ENCODE results near the gene PKP2. TPM values are rescaled to one million over a fixed set of nuclear protein-coding genes. Genes with fewer than 3 reads are reported as not detected.

PKP2 gene
- total and polyA plus RNA-seq, 2 of the 13 experiments (the other 11 are each of a cell fraction or from before 2014, with no cell fraction given) = 15.1 to 25.3 TPM

DNA sequence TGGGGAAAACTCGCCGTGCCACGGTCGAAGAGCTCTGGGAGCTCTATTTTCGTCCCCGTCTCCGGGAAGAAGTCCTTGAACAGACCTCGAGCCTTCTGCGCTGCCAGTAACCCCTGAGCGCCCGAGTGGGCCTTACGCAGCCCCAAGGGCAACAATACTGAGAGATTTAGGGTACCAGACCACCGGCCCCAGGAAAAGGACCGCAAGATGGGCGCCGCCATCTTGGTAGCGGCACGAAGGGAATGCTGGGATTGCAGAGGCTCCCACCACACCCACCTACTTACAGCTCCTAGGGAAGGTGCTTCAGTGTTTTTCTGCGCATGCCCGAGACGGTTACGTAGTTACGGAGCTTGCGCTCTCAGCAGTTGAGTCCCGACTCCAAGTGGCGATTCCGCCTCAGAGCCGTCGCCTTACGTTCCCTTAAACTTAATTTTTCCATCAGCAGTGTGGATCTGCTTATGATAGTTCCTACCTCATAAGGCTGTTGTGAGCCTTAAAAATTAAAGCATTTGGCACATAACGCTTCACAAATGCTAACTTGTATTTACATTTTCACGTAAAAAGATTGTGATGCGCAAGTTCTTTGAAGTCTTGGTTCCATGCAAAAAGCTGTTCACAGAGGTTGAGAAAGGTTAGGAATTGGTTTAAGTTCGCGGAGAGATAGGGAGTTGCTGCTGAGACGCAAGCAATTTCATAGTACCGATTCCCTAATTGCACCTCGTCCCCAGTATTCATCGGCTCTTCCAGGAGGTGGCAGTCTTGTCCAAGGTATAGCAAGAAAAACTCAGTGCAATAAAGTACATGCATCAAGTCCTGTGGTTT, 140.7 kb downstream of the PKP2 start, which contains the start of gene YARS2 (continued):
- TF ChIP-seq, protein P1, sequence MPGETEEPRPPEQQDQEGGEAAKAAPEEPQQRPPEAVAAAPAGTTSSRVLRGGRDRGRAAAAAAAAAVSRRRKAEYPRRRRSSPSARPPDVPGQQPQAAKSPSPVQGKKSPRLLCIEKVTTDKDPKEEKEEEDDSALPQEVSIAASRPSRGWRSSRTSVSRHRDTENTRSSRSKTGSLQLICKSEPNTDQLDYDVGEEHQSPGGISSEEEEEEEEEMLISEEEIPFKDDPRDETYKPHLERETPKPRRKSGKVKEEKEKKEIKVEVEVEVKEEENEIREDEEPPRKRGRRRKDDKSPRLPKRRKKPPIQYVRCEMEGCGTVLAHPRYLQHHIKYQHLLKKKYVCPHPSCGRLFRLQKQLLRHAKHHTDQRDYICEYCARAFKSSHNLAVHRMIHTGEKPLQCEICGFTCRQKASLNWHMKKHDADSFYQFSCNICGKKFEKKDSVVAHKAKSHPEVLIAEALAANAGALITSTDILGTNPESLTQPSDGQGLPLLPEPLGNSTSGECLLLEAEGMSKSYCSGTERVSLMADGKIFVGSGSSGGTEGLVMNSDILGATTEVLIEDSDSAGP (CRISPR knock-in tag; IDR thresholded peaks at IDR 0.05; ENCODE audit: borderline replicate concordance) = peak; percentile 86; the same call in 1 of the 2 replicates
- no peak for TF ChIP-seq HNRNPK (IDR thresholded peaks at IDR 0.05; ENCODE audit: low read depth, low read length, poor library complexity, severe bottlenecking)
- TF ChIP-seq ZBTB1 (CRISPR knock-in tag; IDR thresholded peaks at IDR 0.05; ENCODE audit: borderline replicate concordance) = no peak
- 0 out of 2 replicates have a peak, but pooled peaks have one; percentile 47 for TF ChIP-seq ELF4 (CRISPR knock-in tag; IDR thresholded peaks at IDR 0.05; ENCODE audit: borderline replicate concordance)
- 0 out of 2 replicates have a peak, but pooled peaks have one; percentile 23 for TF ChIP-seq ZNF138 (CRISPR knock-in tag; IDR thresholded peaks at IDR 0.05; ENCODE audit: low read depth)
- TF ChIP-seq, protein P2, sequence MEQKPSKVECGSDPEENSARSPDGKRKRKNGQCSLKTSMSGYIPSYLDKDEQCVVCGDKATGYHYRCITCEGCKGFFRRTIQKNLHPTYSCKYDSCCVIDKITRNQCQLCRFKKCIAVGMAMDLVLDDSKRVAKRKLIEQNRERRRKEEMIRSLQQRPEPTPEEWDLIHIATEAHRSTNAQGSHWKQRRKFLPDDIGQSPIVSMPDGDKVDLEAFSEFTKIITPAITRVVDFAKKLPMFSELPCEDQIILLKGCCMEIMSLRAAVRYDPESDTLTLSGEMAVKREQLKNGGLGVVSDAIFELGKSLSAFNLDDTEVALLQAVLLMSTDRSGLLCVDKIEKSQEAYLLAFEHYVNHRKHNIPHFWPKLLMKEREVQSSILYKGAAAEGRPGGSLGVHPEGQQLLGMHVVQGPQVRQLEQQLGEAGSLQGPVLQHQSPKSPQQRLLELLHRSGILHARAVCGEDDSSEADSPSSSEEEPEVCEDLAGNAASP (CRISPR knock-in tag; IDR thresholded peaks at IDR 0.05; ENCODE audit: borderline replicate concordance) = no peak
- no peak for TF ChIP-seq ZFP36 (IDR thresholded peaks at IDR 0.05; ENCODE audit: borderline replicate concordance, low read depth, low read length, partially characterized antibody)
- no peak for TF ChIP-seq ZNF672 (CRISPR knock-in tag; IDR thresholded peaks at IDR 0.05)
- no peak for TF ChIP-seq ELF1 (CRISPR knock-in tag; IDR thresholded peaks at IDR 0.05)
- TF ChIP-seq ZSCAN25 (CRISPR knock-in tag; IDR thresholded peaks at IDR 0.05) = no peak
- peak; percentile 99 for TF ChIP-seq PHF8 (CRISPR knock-in tag; IDR thresholded peaks at IDR 0.05)
- TF ChIP-seq, protein P3, sequence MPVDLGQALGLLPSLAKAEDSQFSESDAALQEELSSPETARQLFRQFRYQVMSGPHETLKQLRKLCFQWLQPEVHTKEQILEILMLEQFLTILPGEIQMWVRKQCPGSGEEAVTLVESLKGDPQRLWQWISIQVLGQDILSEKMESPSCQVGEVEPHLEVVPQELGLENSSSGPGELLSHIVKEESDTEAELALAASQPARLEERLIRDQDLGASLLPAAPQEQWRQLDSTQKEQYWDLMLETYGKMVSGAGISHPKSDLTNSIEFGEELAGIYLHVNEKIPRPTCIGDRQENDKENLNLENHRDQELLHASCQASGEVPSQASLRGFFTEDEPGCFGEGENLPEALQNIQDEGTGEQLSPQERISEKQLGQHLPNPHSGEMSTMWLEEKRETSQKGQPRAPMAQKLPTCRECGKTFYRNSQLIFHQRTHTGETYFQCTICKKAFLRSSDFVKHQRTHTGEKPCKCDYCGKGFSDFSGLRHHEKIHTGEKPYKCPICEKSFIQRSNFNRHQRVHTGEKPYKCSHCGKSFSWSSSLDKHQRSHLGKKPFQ (CRISPR knock-in tag; IDR thresholded peaks at IDR 0.05; ENCODE audit: insufficient replicate concordance) = no peak
- no peak; the same call in none of the 2 replicates for TF ChIP-seq TGIF2 (CRISPR knock-in tag; IDR thresholded peaks at IDR 0.05)
- TF ChIP-seq NFE2L1 (CRISPR knock-in tag; IDR thresholded peaks at IDR 0.05; ENCODE audit: borderline replicate concordance) = no peak
- TF ChIP-seq ARNT (IDR thresholded peaks at IDR 0.05) = no peak
- no peak for TF ChIP-seq ZNF577 (CRISPR knock-in tag; IDR thresholded peaks at IDR 0.05; ENCODE audit: borderline replicate concordance, low read depth)
- no peak for TF ChIP-seq ZSCAN22 (CRISPR knock-in tag; IDR thresholded peaks at IDR 0.05)
- TF ChIP-seq GABPB1 (CRISPR knock-in tag; IDR thresholded peaks at IDR 0.05) = no peak; the same call in none of the 2 replicates
- no peak for TF ChIP-seq HCFC1 (IDR thresholded peaks at IDR 0.05; ENCODE audit: low read depth, low read length)
- TF ChIP-seq MAFK (conservative IDR thresholded peaks at IDR 0.05 in 1 of 2, IDR thresholded peaks at IDR 0.05 in 1 of 2; ENCODE audit: low read length in 2 of 2) = no peak
- TF ChIP-seq ZZZ3 (CRISPR knock-in tag; IDR thresholded peaks at IDR 0.05; ENCODE audit: borderline replicate concordance) = no peak
